GM12864 (cell line): ENCODE measurements around the gene CDHR5.

Experiments
- DNase-seq: peaks from one replicate; pipeline ENCODE4 v3.0.0-alpha.2; 2011; ENCODE audit warnings: low read depth
- H3K4me3 ChIP-seq: 2 replicates; pipeline ENCODE4 v1.5.1; 2011; ENCODE audit warnings: mild to moderate bottlenecking, low read depth, low read length, control low read depth
- TF ChIP-seq, protein P1 (sequence below): IDR thresholded peaks from 2 replicates; pipeline ENCODE4 v1.5.1; 2011; ENCODE audit warnings: low read depth, mild to moderate bottlenecking, moderate library complexity, low read length, control low read depth, inconsistent platforms; ENCODE audit errors: missing control alignments

The CDHR5 gene

DNA sequence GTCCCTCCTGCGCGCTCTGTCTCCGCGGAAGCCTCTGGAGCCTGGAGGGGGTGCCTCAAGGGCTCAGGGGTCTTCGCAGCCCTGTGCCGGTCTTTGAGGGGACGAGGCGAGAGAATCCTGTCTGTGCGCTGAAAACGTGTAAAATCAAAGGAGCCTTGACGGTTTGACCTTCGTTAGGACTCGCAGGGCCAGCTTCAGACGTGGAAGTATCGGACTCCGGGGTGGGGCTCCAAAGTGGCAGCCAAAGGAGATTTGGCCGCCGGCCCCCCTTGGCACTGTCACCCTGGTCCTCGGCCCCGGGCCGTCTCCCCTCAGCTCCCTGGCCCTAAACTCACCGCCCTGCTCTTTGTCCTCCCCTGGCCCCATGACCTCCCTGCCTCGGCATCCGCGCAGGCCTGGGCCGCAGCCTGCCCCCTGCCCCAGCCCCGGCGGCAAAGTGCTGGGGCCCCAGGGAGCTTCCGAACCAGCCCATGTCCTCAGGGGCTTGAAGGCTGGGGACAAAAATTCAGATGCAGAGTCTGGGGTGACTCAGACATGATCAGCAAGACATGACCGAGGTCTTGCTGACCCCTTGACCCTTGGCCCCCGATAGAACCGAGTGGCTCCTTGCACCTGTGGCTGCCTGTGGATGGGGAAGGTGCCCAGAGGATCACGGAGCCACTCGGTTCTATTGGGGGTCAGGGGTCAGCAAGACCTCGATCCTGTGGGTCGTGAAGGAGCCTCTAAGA lies 55.4 kb downstream of the CDHR5 start:
- no peak for DNase-seq
- H3K4me3 ChIP-seq, result peak overlapping the region; percentile 89
- TF ChIP-seq, protein P1, sequence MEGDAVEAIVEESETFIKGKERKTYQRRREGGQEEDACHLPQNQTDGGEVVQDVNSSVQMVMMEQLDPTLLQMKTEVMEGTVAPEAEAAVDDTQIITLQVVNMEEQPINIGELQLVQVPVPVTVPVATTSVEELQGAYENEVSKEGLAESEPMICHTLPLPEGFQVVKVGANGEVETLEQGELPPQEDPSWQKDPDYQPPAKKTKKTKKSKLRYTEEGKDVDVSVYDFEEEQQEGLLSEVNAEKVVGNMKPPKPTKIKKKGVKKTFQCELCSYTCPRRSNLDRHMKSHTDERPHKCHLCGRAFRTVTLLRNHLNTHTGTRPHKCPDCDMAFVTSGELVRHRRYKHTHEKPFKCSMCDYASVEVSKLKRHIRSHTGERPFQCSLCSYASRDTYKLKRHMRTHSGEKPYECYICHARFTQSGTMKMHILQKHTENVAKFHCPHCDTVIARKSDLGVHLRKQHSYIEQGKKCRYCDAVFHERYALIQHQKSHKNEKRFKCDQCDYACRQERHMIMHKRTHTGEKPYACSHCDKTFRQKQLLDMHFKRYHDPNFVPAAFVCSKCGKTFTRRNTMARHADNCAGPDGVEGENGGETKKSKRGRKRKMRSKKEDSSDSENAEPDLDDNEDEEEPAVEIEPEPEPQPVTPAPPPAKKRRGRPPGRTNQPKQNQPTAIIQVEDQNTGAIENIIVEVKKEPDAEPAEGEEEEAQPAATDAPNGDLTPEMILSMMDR, result no peak

DNA sequence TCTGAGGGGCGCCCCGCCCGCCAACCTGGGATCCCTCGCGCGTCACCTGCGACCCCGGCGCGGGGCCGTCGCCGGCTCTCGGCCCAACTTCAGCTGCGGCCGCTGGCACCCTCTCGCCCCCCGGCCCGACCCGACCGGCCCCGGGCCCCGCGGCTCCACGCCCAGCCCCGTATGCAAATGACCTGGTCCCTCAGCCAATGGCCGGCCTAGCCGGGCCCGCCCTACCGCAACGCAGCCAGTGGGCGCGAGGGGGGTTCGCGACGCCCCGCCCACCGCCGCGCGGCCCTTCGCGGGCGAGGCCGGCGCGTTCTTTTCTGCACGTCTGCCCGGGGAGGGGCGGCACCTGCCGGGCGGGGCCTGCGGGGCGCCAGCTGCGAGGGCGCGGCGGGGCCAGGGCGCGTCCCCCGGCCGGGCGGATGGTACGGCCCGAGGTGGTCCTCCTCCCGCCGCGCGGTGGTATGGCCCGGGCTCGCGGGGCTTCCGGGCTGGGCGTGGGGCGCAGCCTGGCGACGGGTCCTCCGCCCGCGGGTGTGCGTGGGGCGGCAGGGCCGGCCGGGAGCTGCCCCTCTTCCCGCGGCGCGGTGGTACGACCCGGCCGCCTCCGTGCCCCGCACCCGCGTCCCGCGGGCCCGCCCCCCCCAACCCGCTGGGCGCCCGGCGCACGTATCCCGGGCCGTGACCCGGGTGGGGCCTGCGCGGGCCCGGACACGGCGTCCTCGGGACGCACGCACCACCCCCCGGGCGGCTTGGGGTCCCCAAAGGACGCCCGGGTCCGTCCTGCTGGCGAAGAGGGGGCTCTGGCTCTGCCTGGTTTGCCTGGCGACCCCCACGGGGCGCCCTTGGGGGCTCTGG lies 56.2 kb downstream of the CDHR5 start:
- DNase-seq, result peak; percentile 70
- H3K4me3 ChIP-seq, result peak overlapping the region; percentile 90
- TF ChIP-seq, protein P1, result no peak

DNA sequence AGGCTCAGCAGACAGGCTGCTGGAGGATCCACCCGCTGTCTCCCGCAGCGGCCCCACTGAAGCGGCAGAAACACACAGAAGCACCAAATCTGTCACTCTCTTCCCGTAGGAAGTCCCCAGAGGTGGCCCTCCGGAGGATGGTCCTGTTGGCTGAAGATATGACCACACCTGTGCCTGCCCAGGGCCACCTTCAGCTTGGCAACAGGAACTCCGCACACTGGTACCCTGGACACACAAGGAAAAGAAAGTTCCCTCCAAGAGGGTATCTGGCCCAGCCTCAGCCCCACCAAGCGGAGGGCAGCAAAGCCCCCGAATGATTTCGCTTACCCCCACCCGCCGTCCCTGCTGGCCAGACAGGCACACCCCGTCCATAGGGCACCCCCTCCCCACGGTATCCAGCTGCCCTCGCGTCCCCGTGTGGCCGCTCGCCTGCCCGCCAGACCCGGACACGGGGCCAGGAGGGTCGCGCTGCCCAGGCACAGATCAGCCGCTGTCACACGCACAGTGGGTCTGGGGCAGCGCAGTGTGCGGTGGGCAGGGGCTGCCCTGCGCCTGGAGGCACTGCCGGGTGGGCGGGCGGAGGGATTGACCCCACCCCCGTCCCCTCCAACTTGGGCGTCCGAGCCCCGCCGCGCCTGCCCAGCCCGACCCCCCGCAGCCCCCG lies 57.0 kb downstream of the CDHR5 start:
- DNase-seq, result no peak
- TF ChIP-seq, protein P1, result no peak
- peak overlapping the region; percentile 90 for H3K4me3 ChIP-seq

DNA sequence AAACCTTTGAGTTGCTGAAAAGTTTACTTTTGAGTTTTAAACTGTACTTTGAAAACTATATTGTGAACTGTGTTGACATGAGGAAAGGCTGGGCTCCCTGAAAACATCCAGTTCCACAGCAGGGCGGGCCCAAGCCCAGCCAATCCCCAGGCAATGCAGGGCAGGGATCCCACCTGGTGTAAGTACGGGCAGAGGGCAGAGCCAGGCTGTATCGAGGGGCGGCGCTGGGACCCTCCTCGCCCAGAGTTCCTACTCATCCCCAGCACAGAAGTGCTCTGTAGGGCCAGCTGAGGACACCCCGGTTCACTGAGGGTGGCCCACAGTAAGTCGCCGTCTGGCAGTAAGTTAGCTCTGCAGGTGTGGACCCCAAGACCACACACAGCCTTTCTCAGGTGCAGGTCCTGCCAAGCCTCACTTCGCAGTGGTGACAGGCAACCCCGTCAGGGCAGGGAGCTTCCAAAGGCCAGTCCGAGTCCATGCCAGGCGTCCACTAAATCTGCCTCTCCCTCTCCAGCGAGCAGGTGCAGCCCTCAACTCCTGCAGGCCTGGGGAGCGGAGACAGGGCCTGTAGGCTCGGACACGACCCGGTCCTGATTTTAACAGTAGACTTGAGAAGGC lies 57.6 kb downstream of the CDHR5 start:
- TF ChIP-seq, protein P1, result no peak
- no peak for DNase-seq

More for the DNA sequence above, 57.6 kb downstream of the CDHR5 start:
- peak overlapping the region; percentile 90 for H3K4me3 ChIP-seq
